CD14-positive monocyte (primary cell): ENCODE results near the gene PLXNA4. TPM values are rescaled to one million over a fixed set of nuclear protein-coding genes. Genes with fewer than 3 reads are reported as not detected.
A peak's percentile ranks its signal among the peaks of the same experiment; 100 is the strongest.

Source experiments
- DNase-seq, 3 donors: peaks; one replicate each; pipeline ENCODE4 v3.0.0-alpha.2; 2011 to 2022
- H2AFZ ChIP-seq: 2 replicates; pipeline ENCODE4 v1.6.0; 2012; ENCODE audit warnings: mild to moderate bottlenecking, low read depth, low read length, inconsistent platforms; ENCODE audit not compliant: insufficient read depth, poor library complexity, severe bottlenecking
- H3K27ac ChIP-seq, 2 donors: 1 replicate in 1 of 2; 2 replicates in 1 of 2; pipeline ENCODE4 v1.5.1; 2012 to 2013; ENCODE audit warnings: low read length in 2 of 2, control low read depth in 1 of 2, inconsistent platforms in 1 of 2, low read depth in 1 of 2, mild to moderate bottlenecking in 1 of 2
- H3K27me3 ChIP-seq, 2 donors: one replicate each; pipeline versions ENCODE4 v1.6.0 to v1.6.1; 2011 to 2013; ENCODE audit warnings: low read length in 2 of 2; ENCODE audit not compliant: control insufficient read depth in 2 of 2, insufficient read depth in 2 of 2
- H3K36me3 ChIP-seq, 2 donors: replicated peaks in 1 of 2; 1 replicate in 1 of 2; 2 replicates in 1 of 2; pipeline versions ENCODE4 v1.5.1 to v1.6.1; 2012 to 2013; ENCODE audit warnings: low read length in 2 of 2, control low read depth in 1 of 2, inconsistent platforms in 1 of 2, mild to moderate bottlenecking in 1 of 2; ENCODE audit not compliant: insufficient read depth in 2 of 2, control insufficient read depth in 1 of 2
- H3K4me1 ChIP-seq, 2 donors: 1 replicate in 1 of 2; 2 replicates in 1 of 2; pipeline versions ENCODE4 v1.5.1 to v1.6.1; 2012 to 2013; ENCODE audit warnings: low read length in 2 of 2, control low read depth in 1 of 2, inconsistent platforms in 1 of 2, mild to moderate bottlenecking in 1 of 2, moderate library complexity in 1 of 2; ENCODE audit not compliant: insufficient read depth in 2 of 2, control insufficient read depth in 1 of 2
- H3K4me2 ChIP-seq: replicated peaks from 2 replicates; pipeline ENCODE3; 2012; ENCODE audit warnings: low read length, moderate library complexity, mild to moderate bottlenecking; ENCODE audit not compliant: poor library complexity, severe bottlenecking; ENCODE audit errors: extremely low read depth
- H3K4me3 ChIP-seq, 3 experiments: fragments of 200-600 bp in 1 of 3; sonication (generic) in 1 of 3; replicated peaks in 1 of 3; 1 replicate in 2 of 3; 2 replicates in 1 of 3; pipeline ENCODE4 v1.5.1; 2011 to 2013; ENCODE audit warnings: low read length in 3 of 3, mild to moderate bottlenecking in 3 of 3, control low read depth in 2 of 3, low read depth in 2 of 3, inconsistent platforms in 1 of 3, moderate library complexity in 1 of 3
- H3K79me2 ChIP-seq: 2 replicates; pipeline ENCODE4 v1.6.0; 2012; ENCODE audit warnings: mild to moderate bottlenecking, control low read depth, inconsistent platforms, low read length, moderate library complexity; ENCODE audit not compliant: insufficient read depth
- H3K9ac ChIP-seq: 2 replicates; pipeline ENCODE4 v1.6.0; 2017; ENCODE audit warnings: low read length, mild to moderate bottlenecking; ENCODE audit not compliant: insufficient read depth, poor library complexity, severe bottlenecking
- H3K9me3 ChIP-seq, 2 donors: replicated peaks in 1 of 2; 1 replicate in 1 of 2; 2 replicates in 1 of 2; pipeline versions ENCODE4 v1.5.1 to v1.6.1; 2012 to 2013; ENCODE audit warnings: low read length in 2 of 2, control low read depth in 1 of 2; ENCODE audit not compliant: control insufficient read depth in 1 of 2, insufficient read depth in 1 of 2
- H4K20me1 ChIP-seq: 2 replicates; pipeline ENCODE4 v1.6.0; 2012; ENCODE audit warnings: mild to moderate bottlenecking, low read length, control low read depth, moderate library complexity; ENCODE audit not compliant: insufficient read depth
- H3K27ac Mint-ChIP-seq, 7 donors: one replicate each; pipeline ENCODE4 v1.8.0; 2020; ENCODE audit warnings: mild to moderate bottlenecking in 7 of 7, mixed read lengths in 7 of 7, moderate library complexity in 6 of 7, inconsistent platforms in 2 of 7
- H3K27me3 Mint-ChIP-seq, 3 donors: one replicate each; pipeline ENCODE4 v1.8.0; 2021 to 2022; ENCODE audit warnings: low read depth in 3 of 3, mild to moderate bottlenecking in 3 of 3, mixed read lengths in 3 of 3, moderate library complexity in 3 of 3, inconsistent platforms in 1 of 3
- H3K36me3 Mint-ChIP-seq, 2 donors: one replicate each; pipeline ENCODE4 v1.8.0; 2020; ENCODE audit warnings: mixed read lengths in 2 of 2, inconsistent platforms in 1 of 2, mild to moderate bottlenecking in 1 of 2
- H3K4me1 Mint-ChIP-seq: one replicate; pipeline ENCODE4 v1.8.0; 2020; ENCODE audit warnings: mild to moderate bottlenecking, mixed read lengths
- H3K4me3 Mint-ChIP-seq, 2 donors: one replicate each; pipeline ENCODE4 v1.8.0; 2020; ENCODE audit warnings: mild to moderate bottlenecking in 2 of 2, mixed read lengths in 2 of 2, moderate library complexity in 1 of 2
- H3K9me3 Mint-ChIP-seq, 7 donors: one replicate each; pipeline ENCODE4 v1.8.0; 2020 to 2022; ENCODE audit warnings: mixed read lengths in 7 of 7, mild to moderate bottlenecking in 6 of 7, moderate library complexity in 6 of 7, inconsistent platforms in 2 of 7
- WGBS: methylation state at CpG from one replicate; pipeline ENCODE4 v1.1.5; 2013; ENCODE audit warnings: missing lambda C conversion rate; ENCODE audit not compliant: insufficient coverage; 5-methylcytosine and 5-hydroxymethylcytosine counted together
- intact Hi-C, 2 donors: fragments of 100-400 bp; cut with micrococcal nuclease; formaldehyde crosslinking; loops; one replicate each; pipeline versions ENCODE4 v1.15.0 to v1.15.1; 2023
- polyA plus RNA-seq, 3 donors: library from polyadenylated mRNA; depleted of rRNA in 1 of 3; unstranded in 2 of 3; stranded (reverse) in 1 of 3; fragments of 300-500 nt in 2 of 3; fragments of >200 nt in 1 of 3; fragmentation: Illumina TruSeq in 2 of 3; gene quantifications; 1 replicate in 2 of 3; 2 replicates in 1 of 3; pipeline ENCODE4 v1.2.3, GENCODE V29; 2012 to 2021
- TF ChIP-seq, protein P1 (sequence below): fragments of 200-600 bp; IDR thresholded peaks from one replicate; pipeline ENCODE4 v1.8.0; 2022; ENCODE audit warnings: antibody characterized with exemption, mild to moderate bottlenecking

Gene PLXNA4
- polyA plus RNA-seq, 3 donors = not detected

DNA sequence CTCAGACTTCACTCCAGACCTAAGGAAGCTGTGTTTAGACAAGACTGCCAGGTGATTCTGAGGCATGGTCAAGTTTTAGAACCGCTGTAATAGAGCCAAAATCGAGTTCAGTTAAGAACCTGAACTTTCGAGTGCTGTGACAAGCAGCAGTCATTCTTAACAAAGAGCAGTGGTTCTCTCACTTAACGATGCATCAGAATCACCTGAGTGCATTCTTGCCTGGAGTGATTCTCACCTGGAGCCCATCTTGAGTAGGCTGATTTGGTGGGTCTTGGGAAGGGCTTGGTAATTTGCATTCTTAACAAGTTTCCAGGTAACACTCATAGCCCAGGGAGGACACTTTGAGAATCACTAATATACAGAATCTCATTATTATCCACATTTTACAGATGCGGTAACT lies 44.7 kb downstream of the PLXNA4 start:
- TF ChIP-seq, protein P1, sequence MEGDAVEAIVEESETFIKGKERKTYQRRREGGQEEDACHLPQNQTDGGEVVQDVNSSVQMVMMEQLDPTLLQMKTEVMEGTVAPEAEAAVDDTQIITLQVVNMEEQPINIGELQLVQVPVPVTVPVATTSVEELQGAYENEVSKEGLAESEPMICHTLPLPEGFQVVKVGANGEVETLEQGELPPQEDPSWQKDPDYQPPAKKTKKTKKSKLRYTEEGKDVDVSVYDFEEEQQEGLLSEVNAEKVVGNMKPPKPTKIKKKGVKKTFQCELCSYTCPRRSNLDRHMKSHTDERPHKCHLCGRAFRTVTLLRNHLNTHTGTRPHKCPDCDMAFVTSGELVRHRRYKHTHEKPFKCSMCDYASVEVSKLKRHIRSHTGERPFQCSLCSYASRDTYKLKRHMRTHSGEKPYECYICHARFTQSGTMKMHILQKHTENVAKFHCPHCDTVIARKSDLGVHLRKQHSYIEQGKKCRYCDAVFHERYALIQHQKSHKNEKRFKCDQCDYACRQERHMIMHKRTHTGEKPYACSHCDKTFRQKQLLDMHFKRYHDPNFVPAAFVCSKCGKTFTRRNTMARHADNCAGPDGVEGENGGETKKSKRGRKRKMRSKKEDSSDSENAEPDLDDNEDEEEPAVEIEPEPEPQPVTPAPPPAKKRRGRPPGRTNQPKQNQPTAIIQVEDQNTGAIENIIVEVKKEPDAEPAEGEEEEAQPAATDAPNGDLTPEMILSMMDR = no peak
- Mint-ChIP-seq H3K9me3 (peaks cover 0 to 9% (median 1%) of the 10 kb centered on the region in 7 donors), H3K27me3 (peaks cover 4 to 10% (median 5%) of the 10 kb centered on the region in 3 donors), H3K4me3 (no peak overlapping the region), H3K27ac (peak overlapping the region in 3 of 7 donors; percentile 72 to 87 (median 76)), H3K4me1 (peaks cover 47% of the 10 kb centered on the region), H3K36me3 (no peaks in the 10 kb centered on the region)
- H3K9me3 ChIP-seq = no peaks in the 10 kb centered on the region
- no peak overlapping the region for H3K4me3 ChIP-seq
- H4K20me1 ChIP-seq = no peaks in the 10 kb centered on the region
- H3K79me2 ChIP-seq = no peaks in the 10 kb centered on the region
- peak overlapping the region in 1 of 2 donors; percentile 55 for H3K27ac ChIP-seq
- no peaks in the 10 kb centered on the region for H3K27me3 ChIP-seq
- WGBS = 92% methylated on average over 4 of the region's 5 CpGs
- no peak for DNase-seq
- peaks cover 36 to 49% of the 10 kb centered on the region in 2 donors for H3K4me1 ChIP-seq
- no peaks in the 10 kb centered on the region for H3K36me3 ChIP-seq
- H2AFZ ChIP-seq = no peak overlapping the region
- intact Hi-C loops = no loop called here
- H3K4me2 ChIP-seq = no peak overlapping the region
- no peak overlapping the region for H3K9ac ChIP-seq

- H3K9me3 ChIP-seq = no peaks in the 10 kb centered on the region
- H3K27ac Mint-ChIP-seq = no peak overlapping the region
- no peak overlapping the region for H3K9ac ChIP-seq
- no peaks in the 10 kb centered on the region for H3K36me3 ChIP-seq
- H3K4me2 ChIP-seq = no peak overlapping the region
- no peak for DNase-seq
- intact Hi-C loops = no loop called here
- H3K27me3 ChIP-seq = no peaks in the 10 kb centered on the region
- H3K9me3 Mint-ChIP-seq = peaks cover 0 to 7% (median 1%) of the 10 kb centered on the region in 7 donors
- TF ChIP-seq, protein P1 = no peak
- H3K4me3 Mint-ChIP-seq = no peak overlapping the region
- no peaks in the 10 kb centered on the region for H3K79me2 ChIP-seq
- no peak overlapping the region for H3K27ac ChIP-seq
- peaks cover 34 to 48% of the 10 kb centered on the region in 2 donors for H3K4me1 ChIP-seq
- peaks cover 46% of the 10 kb centered on the region for H3K4me1 Mint-ChIP-seq
- no peak overlapping the region for H2AFZ ChIP-seq
- WGBS = 100% methylated on average over 2 of the region's 3 CpGs
- H3K27me3 Mint-ChIP-seq = peaks cover 3 to 10% (median 5%) of the 10 kb centered on the region in 3 donors
- H4K20me1 ChIP-seq = no peaks in the 10 kb centered on the region
- H3K36me3 Mint-ChIP-seq = no peaks in the 10 kb centered on the region
- H3K4me3 ChIP-seq = no peak overlapping the region
These were observed 47.6 kb downstream of the PLXNA4 start for GRCh38 chr7:132528695-132529094.
